Stimulated activated CD4-positive, alpha-beta T cell treated with anti-CD3 and anti-CD28 coated beads, Interleukin-4, amount 100 ng/mL, for 48 hours (primary cell): ENCODE measurements around the gene FLT3.

Experiments used
- DNase-seq, 2 donors: peaks; one replicate each; pipeline ENCODE4 v3.0.0-alpha.2; 2020; ENCODE audit warnings: low read depth in 2 of 2

The FLT3 gene

DNA sequence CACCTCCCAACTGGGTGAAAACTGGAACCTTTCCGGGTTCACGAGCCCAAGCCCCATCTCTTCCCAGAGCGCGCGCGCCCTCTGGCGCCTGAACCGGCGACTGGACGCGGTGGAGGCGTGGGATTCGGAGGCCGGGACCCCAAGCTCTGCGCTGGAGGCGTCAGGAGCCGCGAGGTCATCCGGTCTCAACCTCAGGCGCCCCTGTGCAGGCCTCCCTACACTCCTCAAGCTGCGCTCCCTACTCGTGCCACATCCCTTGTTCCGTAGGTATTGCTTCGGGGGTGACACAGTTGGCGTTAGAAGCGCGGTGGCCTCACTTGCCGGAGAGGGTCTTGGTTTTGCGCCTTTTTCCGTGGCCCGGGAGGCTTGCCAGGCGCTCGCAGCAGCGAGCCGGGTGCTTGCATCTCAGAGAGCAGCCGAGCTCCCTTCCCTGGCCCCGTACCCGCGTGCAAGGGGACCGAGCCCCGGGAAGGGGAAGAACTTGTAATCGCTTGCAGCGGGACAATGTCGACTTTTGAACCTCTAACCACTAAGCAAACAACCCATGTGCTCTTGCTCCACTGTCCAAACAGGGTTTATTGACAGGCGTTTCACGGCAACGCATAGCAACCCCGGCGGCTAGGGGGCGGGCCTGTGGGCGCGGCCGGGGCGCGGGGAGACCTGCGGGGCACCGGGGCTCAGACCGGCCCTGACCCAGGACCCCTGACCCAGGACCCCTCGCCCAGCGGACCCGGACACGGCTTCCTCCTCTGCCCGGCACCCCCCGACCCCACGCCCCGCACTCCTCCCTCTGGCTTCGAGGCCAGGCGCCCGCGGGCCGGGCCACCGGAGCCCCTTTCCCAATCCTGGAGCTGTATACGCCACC, 139.8 kb downstream of the FLT3 start:
- DNase-seq = peak in 1 of 2 donors; percentile 46

- DNase-seq = no peak
Observed at GRCh38 chr13:27959976-27960361, 140.4 kb downstream of the FLT3 start.

- DNase-seq = no peak
Observed at GRCh38 chr13:27956576-27957300, 143.6 kb downstream of the FLT3 start.

GRCh38 chr13:27955014-27955591, 145.3 kb downstream of the FLT3 start:
- no peak for DNase-seq

DNA sequence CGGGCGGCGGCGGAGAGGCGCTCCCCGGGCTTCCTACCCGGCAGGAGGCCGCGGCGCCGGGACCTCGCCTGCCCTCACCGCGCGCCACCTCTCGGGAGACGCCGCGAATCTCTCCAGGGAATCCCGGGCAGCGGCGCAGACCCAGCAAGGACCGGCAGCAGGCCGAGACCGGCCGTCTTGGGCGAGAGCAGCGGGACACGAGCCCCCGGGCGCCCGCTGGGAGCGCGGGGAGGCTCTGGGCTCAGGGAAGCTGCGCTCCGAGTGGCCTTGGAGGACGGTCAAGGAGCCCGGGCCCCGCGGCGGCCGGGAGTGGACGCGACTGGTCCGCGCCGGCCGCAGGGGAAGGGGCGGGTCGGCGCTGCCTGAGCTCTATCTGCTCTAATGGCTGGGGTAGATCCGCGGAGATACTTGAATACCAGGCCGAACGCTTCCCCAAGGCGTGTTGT, 145.9 kb downstream of the FLT3 start:
- DNase-seq = no peak

DNA sequence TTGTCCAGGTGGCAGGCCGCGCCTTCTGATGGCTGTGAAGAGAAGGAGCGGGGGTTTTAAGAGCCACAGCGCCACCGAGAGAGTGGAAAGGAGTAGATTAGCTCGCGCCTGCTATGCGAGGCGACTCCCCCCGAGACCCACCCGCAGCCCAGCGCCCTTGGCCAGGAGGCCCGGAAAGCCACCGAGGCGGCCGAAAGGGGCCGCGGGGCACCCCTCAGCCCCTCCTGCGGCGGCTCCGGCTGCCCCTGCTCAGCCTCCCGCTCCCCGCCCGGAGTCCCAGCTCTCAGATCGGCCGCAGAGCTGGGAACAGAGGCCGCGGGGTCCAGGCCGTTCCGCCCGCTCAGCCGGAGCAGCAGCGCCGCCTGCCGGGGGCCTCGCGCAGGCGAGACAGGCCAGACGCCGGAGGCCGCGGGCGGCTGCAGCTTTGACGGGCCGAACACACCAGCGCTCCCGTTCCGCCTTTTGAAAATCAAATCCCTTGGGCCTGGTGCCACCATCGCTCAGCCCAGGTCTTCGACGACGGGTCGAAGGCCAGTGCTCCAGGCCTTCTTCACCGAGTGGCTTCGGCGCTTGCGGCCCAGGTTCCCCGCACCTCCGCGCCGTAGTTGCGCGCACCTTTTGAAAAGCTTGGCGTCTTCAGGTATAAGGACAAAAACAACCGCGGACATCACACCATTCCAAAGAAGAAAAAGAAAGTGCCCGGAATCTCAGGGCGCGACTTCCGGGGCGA, 146.5 kb downstream of the FLT3 start:
- DNase-seq = peak; percentile 73 to 75
